GM19238 (cell line): ENCODE results near the gene NUTM1.
"Not testable (repeated sequence)": the region's sequence is repeated elsewhere in the genome, so short reads cannot be mapped to it uniquely, and the experiment has no call there.

Experiments used
- DNase-seq: peaks from one replicate; pipeline ENCODE4 v3.0.0; 2011; ENCODE audit warnings: low spot score; ENCODE audit not compliant: insufficient read length

Gene NUTM1

DNA sequence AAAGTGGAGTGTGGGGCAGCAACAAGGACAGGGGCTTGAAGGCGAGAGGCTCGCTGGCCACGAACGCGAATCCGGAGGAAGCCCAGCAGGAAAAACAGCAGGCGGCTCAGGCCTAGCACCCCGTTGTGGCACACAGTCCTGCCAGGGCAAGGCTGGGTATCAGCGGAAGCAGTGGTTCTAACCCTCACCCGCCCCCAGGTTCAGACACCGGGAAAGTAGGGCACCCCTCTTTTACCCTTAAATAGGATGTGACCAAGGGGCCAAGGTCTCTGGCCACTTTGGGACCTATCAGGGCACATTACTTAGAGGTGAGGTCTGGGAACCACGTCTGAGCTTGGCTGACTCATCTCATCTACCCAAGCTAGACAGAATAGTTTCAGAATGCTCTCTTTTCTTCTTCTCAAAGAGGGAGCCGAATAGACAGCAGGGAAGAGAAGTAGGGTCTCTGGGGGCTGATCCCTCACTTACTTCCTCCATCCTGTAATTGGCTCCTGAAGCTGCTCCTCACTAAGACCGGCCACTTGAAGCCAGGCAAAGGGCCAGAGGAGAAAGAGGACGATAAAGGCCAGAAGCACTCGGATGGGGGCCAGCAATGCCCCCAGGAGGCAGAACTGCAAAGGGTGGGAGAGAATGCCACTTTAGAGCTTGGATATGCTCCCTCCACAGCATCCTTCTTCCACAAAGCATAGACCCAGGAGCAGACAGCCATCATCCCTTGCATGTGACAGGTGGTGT, 22.1 kb downstream of the NUTM1 start:
- DNase-seq = no peak

DNA sequence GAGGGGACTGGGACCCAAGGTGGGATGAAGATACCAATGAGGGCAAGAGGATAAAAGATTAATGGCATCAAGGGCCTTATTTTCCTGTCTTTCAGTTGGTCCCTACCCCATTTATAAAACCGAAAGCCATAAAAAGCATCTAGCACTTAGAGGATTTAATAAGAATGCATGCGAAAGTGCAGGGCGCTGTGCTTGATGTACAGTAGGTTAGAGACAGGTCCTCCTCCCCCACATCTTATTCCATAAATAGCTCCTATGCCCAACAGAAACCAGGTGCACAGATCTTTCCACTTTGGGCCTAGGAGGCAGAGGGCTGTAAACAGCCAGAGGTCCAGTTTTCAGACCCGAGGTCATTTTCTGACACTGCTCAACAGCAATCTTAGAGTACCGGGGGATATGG, 22.7 kb downstream of the NUTM1 start:
- no peak for DNase-seq

DNA sequence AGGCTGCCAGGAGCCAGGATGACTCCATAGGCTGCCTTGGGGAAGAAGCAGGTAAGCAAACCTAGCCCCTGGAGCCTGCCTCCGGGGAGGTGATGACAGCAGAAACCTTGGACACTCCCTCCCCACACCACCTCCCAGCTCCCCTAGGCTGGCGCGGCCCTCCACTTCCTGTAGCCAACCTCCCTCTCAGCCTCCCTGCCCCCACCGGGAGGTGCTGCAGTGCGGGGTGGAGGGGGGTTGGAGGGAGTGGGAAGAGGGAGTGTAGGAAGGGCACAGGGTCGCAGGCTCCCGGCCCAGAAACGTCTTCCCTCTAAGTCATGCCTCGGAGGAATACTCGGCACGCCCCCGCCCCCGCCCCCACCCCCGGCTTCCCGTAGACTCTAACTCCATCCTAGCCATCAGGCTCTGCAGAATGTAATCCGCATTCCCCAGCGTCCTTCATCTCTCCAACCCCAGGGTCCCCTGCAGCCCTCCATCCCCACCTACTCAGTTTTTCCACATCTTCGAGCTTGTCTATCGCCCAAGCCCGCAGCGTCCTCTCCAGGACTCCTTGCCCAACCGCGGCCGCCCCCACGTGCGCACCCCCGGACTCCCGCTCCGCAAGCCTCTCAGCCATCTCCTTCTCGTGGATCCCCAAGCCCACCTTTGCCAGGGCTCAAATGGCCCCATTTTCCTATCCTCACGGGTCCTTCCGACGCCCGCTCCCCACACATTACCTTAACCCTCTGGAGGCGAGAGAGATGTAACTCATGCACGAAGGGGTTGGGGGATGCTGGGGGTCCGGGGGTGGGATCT, 23.4 kb downstream of the NUTM1 start:
- peak; percentile 54 for DNase-seq

GRCh38 chr15:34367101-34368081, 24.3 kb downstream of the NUTM1 start, which contains the start of gene LPCAT4:
LPCAT4 (minus strand) TSS chr15:34367196; CDS start chr15:34367100, 96 bp downstream.
- peak; percentile 93 for DNase-seq

DNA sequence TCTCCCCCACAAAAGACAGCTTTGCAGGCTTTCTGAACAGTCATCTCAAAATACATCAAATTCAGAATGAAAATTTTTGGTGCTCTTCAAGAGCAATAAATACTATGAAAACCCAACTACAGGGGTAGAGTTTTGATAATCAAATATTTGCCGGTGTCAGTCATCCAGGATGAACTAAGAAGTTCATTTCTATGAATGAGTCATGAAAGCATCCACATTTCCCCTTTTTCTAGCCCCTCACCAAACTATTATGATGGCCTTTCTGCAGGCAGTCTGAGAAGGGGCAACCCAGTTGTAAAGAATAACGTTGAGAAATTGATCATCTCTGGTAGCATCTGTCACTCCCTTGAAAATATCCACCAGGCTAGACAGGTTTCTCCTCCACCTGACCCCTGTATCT, 27.0 kb downstream of the NUTM1 start:
- no peak for DNase-seq

DNA sequence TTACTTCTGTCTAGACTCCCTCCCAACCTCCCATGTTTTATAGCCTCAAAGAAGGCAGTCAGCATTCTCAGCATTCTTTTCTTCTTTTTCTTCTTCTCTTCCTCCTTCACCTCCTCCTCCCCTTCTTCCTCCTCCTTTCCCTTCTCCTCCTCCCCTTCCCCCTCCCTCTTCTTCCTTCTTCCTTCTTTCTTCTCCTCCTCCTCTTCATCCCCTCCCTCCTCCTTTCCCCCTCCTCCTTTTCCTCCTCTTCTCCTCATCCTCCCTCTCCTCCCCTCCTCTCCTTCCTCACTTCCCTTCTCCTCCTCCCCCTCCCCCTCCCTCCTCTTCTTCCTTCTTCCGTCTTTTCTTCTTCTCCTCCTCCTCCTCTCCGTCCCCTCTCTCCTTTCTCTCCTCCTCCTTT, 27.5 kb downstream of the NUTM1 start:
- DNase-seq = no peak

GRCh38 chr15:34373951-34374350, 30.8 kb downstream of the NUTM1 start:
- DNase-seq = no peak

DNA sequence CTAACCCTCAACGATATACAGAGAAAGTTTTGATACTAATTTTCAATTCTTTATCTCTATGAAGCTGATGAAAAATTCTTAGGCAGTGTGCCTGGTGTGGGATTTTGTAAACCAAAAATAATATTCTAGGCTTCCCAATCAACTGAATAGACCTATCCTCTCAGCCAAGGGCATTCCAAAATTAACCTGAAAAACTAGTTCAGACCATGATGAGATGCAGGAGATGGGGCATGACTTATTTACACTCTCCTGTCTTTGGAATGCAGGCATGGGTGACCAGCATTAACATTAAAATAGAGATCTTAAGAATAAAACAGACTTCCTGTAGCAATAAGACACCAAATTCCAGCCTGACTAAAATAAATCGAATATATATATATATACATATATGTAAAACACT, 31.7 kb downstream of the NUTM1 start:
- no peak for DNase-seq

GRCh38 chr15:34375541-34375940, 32.4 kb downstream of the NUTM1 start:
- not testable (repeated sequence) for DNase-seq

GRCh38 chr15:34376856-34377255, 33.7 kb downstream of the NUTM1 start:
- DNase-seq = no peak

DNA sequence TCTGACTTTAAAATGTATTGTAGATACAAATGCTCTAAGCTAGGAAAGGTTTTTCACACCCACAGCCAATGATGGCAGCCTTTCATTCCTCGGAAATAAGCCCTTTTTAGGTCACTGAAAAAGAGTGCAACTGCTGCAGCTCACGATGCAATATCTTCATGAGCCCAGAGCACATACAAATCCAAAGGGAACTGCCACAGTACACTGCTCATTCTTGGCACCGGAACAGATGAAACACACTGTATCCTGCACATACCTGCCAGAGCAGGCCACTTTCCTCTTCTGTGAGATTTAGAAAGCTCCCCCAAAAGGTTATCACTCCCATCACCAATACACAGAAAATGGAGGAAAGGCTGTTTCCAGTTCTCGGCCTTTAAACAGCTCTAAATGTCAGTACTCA, 37.4 kb downstream of the NUTM1 start:
- not testable (repeated sequence) for DNase-seq

GRCh38 chr15:34381829-34382521, 38.9 kb downstream of the NUTM1 start:
- not testable (repeated sequence) for DNase-seq

GRCh38 chr15:34389594-34390086, 46.5 kb downstream of the NUTM1 start:
- not testable (repeated sequence) for DNase-seq

DNA sequence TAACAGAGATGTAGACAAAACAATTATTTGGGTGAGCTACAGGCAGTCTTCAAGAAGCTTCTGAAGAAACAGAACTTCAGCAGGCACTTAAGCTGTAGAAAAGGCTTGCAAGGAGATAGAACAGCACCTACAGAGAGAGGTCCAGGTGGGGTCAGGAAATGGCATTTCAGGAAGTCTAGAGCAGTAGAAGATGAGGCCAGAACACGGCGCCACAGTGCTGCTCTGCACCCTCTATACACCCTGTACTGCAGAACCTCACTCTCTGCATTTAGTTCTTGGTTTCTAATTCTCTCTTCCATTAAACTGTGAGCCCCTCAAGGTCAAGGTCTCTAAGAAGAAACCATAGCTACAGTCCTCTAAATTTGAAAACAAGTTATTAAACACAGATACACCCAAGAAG, 49.9 kb downstream of the NUTM1 start:
- not testable (repeated sequence) for DNase-seq

GRCh38 chr15:34397637-34398259, 54.6 kb downstream of the NUTM1 start:
- not testable (repeated sequence) for DNase-seq

- not testable (repeated sequence) for DNase-seq
These were observed 60.1 kb downstream of the NUTM1 start for GRCh38 chr15:34403160-34403598.

- DNase-seq = not testable (repeated sequence)
These were observed 60.8 kb downstream of the NUTM1 start for GRCh38 chr15:34403899-34404298.
